Caco-2 (cell line): Measurements from ENCODE around the gene MINK1. TPM values are rescaled to one million over a fixed set of nuclear protein-coding genes. Genes with fewer than 3 reads are reported as not detected.

Source experiments
- BruUV-seq: library from RNA; stranded (reverse); fragments of 400-500 nt; replicated peaks from 2 replicates; lab custom pipeline; 2021; lab: Mats Ljungman, UMichigan
- CTCF ChIA-PET: fragments of 300-600 bp; sonication (Branson Sonifier 250); formaldehyde crosslinking; loops from one replicate; lab custom pipeline; 2022; ENCODE audit warnings: antibody characterized with exemption; lab: Charles Lee
- POLR2A ChIA-PET: fragments of 300-600 bp; sonication (Branson Sonifier 250); formaldehyde crosslinking; loops from one replicate; lab custom pipeline; 2022; ENCODE audit warnings: antibody characterized with exemption; lab: Charles Lee
- DNase-seq, 2 experiments: peaks; one replicate each; pipeline versions ENCODE4 v3.0.0 to v3.0.0-alpha.2; 2020 to 2022
- H3K27me3 ChIP-seq: replicated peaks from 2 replicates; pipeline ENCODE4 v1.6.0; 2011; ENCODE audit warnings: low read length; ENCODE audit not compliant: control insufficient read depth, insufficient read depth
- H3K36me3 ChIP-seq: 2 replicates; pipeline ENCODE4 v1.5.1; 2011; ENCODE audit warnings: low read length; ENCODE audit not compliant: control insufficient read depth, insufficient read depth
- H3K4me1 ChIP-seq: fragments of 250-450 bp; sonication (Bioruptor Pico); 2 replicates; pipeline ENCODE4 v1.5.1; 2020; ENCODE audit warnings: mild to moderate bottlenecking
- H3K4me3 ChIP-seq: 2 replicates; pipeline ENCODE4 v1.5.1; 2011; ENCODE audit warnings: low read depth, mild to moderate bottlenecking, control low read depth, low read length
- H3K9me3 ChIP-seq: fragments of 250-450 bp; sonication (Bioruptor Pico); 2 replicates; pipeline ENCODE4 v1.5.1; 2020; ENCODE audit warnings: mild to moderate bottlenecking, moderate library complexity
- H3K27ac Mint-ChIP-seq: one replicate; pipeline ENCODE4 v1.8.0; 2022; ENCODE audit warnings: mixed read lengths; ENCODE audit not compliant: unreplicated experiment
- H3K27me3 Mint-ChIP-seq: one replicate; pipeline ENCODE4 v1.8.0; 2022; ENCODE audit warnings: mixed read lengths; ENCODE audit not compliant: insufficient read depth, unreplicated experiment
- H3K36me3 Mint-ChIP-seq: one replicate; pipeline ENCODE4 v1.8.0; 2022; ENCODE audit warnings: mild to moderate bottlenecking, mixed read lengths; ENCODE audit not compliant: insufficient read depth, unreplicated experiment
- H3K4me1 Mint-ChIP-seq: one replicate; pipeline ENCODE4 v1.8.0; 2022; ENCODE audit warnings: low read depth, mixed read lengths; ENCODE audit not compliant: unreplicated experiment
- H3K4me3 Mint-ChIP-seq: one replicate; pipeline ENCODE4 v1.8.0; 2022; ENCODE audit warnings: mild to moderate bottlenecking, moderate library complexity, mixed read lengths; ENCODE audit not compliant: unreplicated experiment
- H3K9me3 Mint-ChIP-seq: one replicate; pipeline ENCODE4 v1.8.0; 2022; ENCODE audit warnings: mixed read lengths; ENCODE audit not compliant: unreplicated experiment
- CTCF ChIP-seq, 2 experiments: fragments of 200-600 bp in 1 of 2; IDR thresholded peaks; 1 replicate in 1 of 2; 2 replicates in 1 of 2; pipeline versions ENCODE4 v1.5.1 to v1.8.0; 2011 to 2022; ENCODE audit warnings: antibody characterized with exemption in 1 of 2, control low read depth in 1 of 2, inconsistent platforms in 1 of 2, low read depth in 1 of 2, low read length in 1 of 2, mild to moderate bottlenecking in 1 of 2, moderate library complexity in 1 of 2; ENCODE audit not compliant: insufficient read depth in 1 of 2, severe bottlenecking in 1 of 2, unreplicated experiment in 1 of 2
- intact Hi-C: fragments of 100-400 bp; cut with micrococcal nuclease; formaldehyde crosslinking; loops from one replicate; pipeline ENCODE4 v1.10.0; 2022; ENCODE audit not compliant: unreplicated experiment
- total RNA-seq: library from RNA; stranded (reverse); gene quantifications from 2 replicates; pipeline ENCODE4 v1.2.3, GENCODE V29; 2022

Gene MINK1
- total RNA-seq, 1 experiment from 2014 or later = 47.7 TPM

DNA sequence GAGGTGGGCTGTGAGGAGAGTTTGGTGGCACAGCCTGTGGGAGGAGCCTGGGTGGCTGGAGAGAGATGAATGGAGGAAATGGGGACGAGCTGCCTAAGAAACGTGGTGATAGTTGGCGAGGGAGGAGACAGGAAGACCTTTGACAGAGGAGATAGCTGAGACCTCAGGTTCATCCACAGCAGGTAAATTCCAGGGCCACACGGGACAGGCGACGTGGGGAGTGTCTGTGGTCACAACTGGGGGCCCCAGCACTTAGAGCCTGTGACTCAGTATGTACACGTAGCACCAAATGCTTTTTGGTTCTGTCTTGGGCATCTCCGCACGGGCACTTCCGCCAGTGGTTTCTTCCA is 7.7 kb downstream of the MINK1 start:
- ChIA-PET POLR2A (no interaction called here), CTCF (no interaction called here)
- DNase-seq = no peak
- H3K9me3 Mint-ChIP-seq = no peaks in the 10 kb centered on the region
- no peaks in the 10 kb centered on the region; the same call in 1 of the 2 replicates for H3K4me1 ChIP-seq
- H3K4me3 ChIP-seq = no peak overlapping the region
- no peaks in the 10 kb centered on the region for H3K27me3 Mint-ChIP-seq
- no peaks in the 10 kb centered on the region for H3K9me3 ChIP-seq
- no peak for TF ChIP-seq CTCF (IDR thresholded peaks at IDR 0.05; ENCODE audit: insufficient read depth in 1 of 2, low read depth in 1 of 2, low read length in 1 of 2, severe bottlenecking in 1 of 2, unreplicated experiment in 1 of 2)
- H3K4me1 Mint-ChIP-seq = peaks cover 13% of the 10 kb centered on the region
- H3K36me3 Mint-ChIP-seq = peaks cover 13% of the 10 kb centered on the region
- BruUV-seq = no TSS peak
- peak overlapping the region; percentile 33 for H3K27ac Mint-ChIP-seq
- no peaks in the 10 kb centered on the region for H3K27me3 ChIP-seq
- intact Hi-C loops = no loop called here
- H3K4me3 Mint-ChIP-seq = no peak overlapping the region
- H3K36me3 ChIP-seq = no peaks in the 10 kb centered on the region

DNA sequence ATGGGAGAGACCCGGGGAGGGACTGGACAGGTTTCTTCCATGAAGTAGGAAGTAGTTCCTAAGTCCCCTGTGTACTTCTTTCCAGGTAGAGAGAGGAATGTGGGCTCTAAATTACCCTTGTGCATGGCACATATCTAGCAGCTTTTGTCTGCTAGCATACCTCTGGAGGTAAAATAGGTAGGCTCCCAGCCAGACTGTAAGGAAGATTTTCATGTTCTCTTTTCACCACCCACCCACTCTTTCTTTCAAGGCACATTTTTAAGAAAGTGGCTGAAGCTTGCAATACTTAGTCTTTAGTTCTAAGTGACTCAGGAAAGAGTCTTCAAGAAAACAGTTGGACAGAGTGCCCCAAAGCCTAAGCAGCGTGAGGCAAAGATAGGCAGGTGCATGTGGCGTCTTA is 9.2 kb downstream of the MINK1 start:
- H3K9me3 ChIP-seq = no peaks in the 10 kb centered on the region
- H3K9me3 Mint-ChIP-seq = no peaks in the 10 kb centered on the region
- no TSS peak for BruUV-seq
- no peak for DNase-seq
- H3K36me3 Mint-ChIP-seq = peaks cover 14% of the 10 kb centered on the region
- no peaks in the 10 kb centered on the region for H3K4me1 ChIP-seq
- no peak for TF ChIP-seq CTCF (IDR thresholded peaks at IDR 0.05; ENCODE audit: insufficient read depth in 1 of 2, low read depth in 1 of 2, low read length in 1 of 2, severe bottlenecking in 1 of 2, unreplicated experiment in 1 of 2)
- ChIA-PET POLR2A (no interaction called here), CTCF (no interaction called here)
- H3K4me3 Mint-ChIP-seq = no peak overlapping the region
- no peaks in the 10 kb centered on the region for H3K27me3 Mint-ChIP-seq
- H3K4me1 Mint-ChIP-seq = peaks cover 14% of the 10 kb centered on the region
- no peak overlapping the region for H3K27ac Mint-ChIP-seq
- no peaks in the 10 kb centered on the region for H3K27me3 ChIP-seq
- H3K4me3 ChIP-seq = no peak overlapping the region
- H3K36me3 ChIP-seq = no peaks in the 10 kb centered on the region
- intact Hi-C loops = no loop called here

DNA sequence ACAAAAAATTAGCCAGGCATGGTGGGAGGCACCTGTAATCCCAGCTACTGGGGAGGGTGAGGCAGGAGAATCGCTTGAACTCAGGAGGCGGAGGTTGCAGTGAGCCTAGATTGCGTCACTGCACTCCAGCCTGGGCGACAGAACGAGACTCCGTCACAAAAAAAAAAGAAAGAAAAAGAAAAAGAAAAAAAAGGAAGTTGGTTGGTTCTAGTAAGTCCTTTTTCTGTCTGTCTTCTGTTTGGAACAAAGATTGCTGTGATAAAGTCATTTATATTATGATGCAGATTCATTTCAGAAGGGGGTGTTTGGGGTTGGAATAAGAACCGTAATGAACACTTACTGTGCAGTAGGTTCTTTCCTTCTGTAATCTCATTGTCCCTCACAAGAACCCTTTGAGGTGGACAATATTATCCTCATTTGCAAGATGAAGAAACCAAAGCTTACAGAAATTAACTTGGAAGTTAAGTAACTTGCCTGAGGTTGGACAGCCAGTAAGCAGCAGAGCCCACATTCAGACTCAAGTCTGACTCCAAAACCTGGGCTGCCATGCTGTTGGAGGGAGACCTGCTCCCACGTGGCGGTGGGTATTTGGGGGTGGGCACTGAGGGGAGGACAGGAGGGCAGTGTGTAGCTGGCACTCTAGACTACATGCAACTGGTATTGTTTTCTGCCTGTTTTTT is 10.3 kb downstream of the MINK1 start:
- intact Hi-C loops = no loop called here
- H3K9me3 ChIP-seq = no peaks in the 10 kb centered on the region
- ChIA-PET POLR2A (no interaction called here), CTCF (no interaction called here)
- Mint-ChIP-seq H3K9me3 (no peaks in the 10 kb centered on the region), H3K27me3 (no peaks in the 10 kb centered on the region), H3K36me3 (peaks cover 19% of the 10 kb centered on the region), H3K4me1 (peaks cover 21% of the 10 kb centered on the region), H3K27ac (no peak overlapping the region), H3K4me3 (no peak overlapping the region)
- 0 out of 2 replicates have a peak, but pooled peaks cover 2% of the 10 kb centered on the region for H3K4me1 ChIP-seq
- H3K36me3 ChIP-seq = no peaks in the 10 kb centered on the region
- BruUV-seq = no TSS peak
- no peaks in the 10 kb centered on the region for H3K27me3 ChIP-seq
- TF ChIP-seq CTCF (IDR thresholded peaks at IDR 0.05; ENCODE audit: insufficient read depth in 1 of 2, low read depth in 1 of 2, low read length in 1 of 2, severe bottlenecking in 1 of 2, unreplicated experiment in 1 of 2) = no peak
- H3K4me3 ChIP-seq = no peak overlapping the region
- DNase-seq = no peak
